ENCODE measurements around the gene ZNF846. TPM values are rescaled to one million over a fixed set of nuclear protein-coding genes. Genes with fewer than 3 reads are reported as not detected.

ZNF846 gene
- total RNA-seq, 1 experiment from 2014 or later: 11.2 TPM

DNA sequence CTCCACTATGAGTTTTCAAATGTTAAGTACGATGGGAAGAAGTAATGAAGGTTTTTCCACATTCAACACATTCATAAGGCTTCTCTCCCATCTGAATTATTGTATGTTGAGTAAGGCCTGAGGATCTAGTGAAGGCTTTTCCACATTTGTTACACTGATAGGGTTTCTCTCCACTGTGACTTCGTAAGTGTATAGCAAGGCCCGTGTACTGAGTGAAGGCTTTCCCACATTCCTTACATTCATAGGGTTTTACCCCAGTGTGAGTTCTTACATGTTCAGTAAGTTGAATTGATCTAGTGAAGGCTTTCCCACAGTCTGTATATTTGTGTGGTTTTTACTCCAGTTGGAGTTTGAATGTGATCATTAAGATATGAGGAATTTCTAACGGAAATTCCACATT lies 44.4 kb downstream of the ZNF846 start (continued):
- TF ChIP-seq NR3C1 (CRISPR knock-in tag; conservative IDR thresholded peaks at IDR 0.05; ENCODE audit: low read depth) (no peak), RORB (CRISPR knock-in tag; IDR thresholded peaks at IDR 0.05) (no peak), ZNF416 (CRISPR knock-in tag; IDR thresholded peaks at IDR 0.05) (no peak)
- TF ChIP-seq, protein P1, sequence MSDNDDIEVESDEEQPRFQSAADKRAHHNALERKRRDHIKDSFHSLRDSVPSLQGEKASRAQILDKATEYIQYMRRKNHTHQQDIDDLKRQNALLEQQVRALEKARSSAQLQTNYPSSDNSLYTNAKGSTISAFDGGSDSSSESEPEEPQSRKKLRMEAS (CRISPR knock-in tag; IDR thresholded peaks at IDR 0.05): no peak

DNA sequence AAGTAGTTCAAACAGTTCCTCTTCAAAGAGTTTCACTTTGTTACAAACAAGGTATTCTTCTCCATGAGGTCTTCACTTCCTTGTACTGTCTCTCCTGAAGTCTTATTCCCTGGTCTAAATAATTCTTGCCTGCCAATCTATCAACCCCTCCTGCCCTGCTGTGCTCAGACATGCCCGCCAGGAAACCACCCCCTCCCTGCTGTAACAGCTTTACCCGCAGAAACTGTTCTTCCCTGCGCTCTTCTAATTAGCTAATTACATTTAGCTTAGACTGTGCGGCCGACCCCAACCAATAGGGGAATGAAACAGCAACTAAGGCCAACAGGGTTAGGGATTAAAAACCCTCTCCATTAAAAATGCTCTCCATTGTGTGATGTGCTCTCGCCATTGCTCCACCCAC lies 46.7 kb downstream of the ZNF846 start:
- Mint-ChIP-seq H3K9me3 (peaks cover 42% of the 10 kb centered on the region), H3K27me3 (ENCODE audit: low read depth) (peaks cover 6% of the 10 kb centered on the region; the same call in 1 of the 2 replicates), H3K4me1 (peaks cover 30% of the 10 kb centered on the region), H3K4me3 (no peak overlapping the region), H3K36me3 (peaks cover 18% of the 10 kb centered on the region), H3K27ac (peak overlapping the region; percentile 59; the same call in 1 of the 2 replicates)
- POLR2A ChIA-PET: no interaction called here
- no peak for DNase-seq (ENCODE audit: low spot score)
- no peak for TF ChIP-seq ZNF317 (CRISPR knock-in tag; IDR thresholded peaks at IDR 0.05; ENCODE audit: borderline replicate concordance, low read depth)
- no peak for TF ChIP-seq ESRRA (CRISPR knock-in tag; IDR thresholded peaks at IDR 0.05; ENCODE audit: borderline replicate concordance)
- ATAC-seq: peak; percentile 57
- CTCF ChIA-PET: interaction anchor here (1.2 to 1.3 kb wide), 2 partner anchors 47 to 77 kb away, joined by 3 read pairs; partner anchors contain the start of gene ZNF846

DNA sequence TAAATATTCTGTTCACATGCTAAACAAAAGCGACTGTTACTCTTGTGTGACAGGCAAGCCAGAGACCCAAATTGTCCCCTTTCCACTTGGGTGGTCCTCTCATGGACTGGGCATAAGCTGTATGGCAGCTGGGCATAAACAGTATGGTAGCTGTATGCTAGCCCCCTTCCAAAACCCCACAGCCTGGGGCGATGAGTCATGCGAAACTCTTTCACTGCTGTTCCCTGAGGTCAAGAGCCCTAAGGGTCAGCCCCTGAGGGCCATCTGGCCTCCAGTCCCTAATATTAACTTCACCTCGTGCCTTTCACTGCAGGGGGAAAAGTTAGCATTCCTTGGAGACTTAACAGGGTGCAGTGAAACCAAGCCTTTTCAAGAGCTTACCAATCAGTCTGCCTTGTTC lies 48.0 kb downstream of the ZNF846 start:
- ChIA-PET CTCF (no interaction called here), POLR2A (no interaction called here)
- DNase-seq (ENCODE audit: low spot score): peak; percentile 21

More for the DNA sequence above, 48.0 kb downstream of the ZNF846 start:
- ATAC-seq: no peak
- Mint-ChIP-seq H3K4me1 (peaks cover 30% of the 10 kb centered on the region), H3K9me3 (peaks cover 49% of the 10 kb centered on the region), H3K27ac (no peak overlapping the region), H3K27me3 (ENCODE audit: low read depth) (peaks cover 6% of the 10 kb centered on the region; the same call in 1 of the 2 replicates), H3K4me3 (no peak overlapping the region), H3K36me3 (peaks cover 18% of the 10 kb centered on the region)
- TF ChIP-seq TP53 (CRISPR knock-in tag; IDR thresholded peaks at IDR 0.05) (no peak), NR3C1 (CRISPR knock-in tag; conservative IDR thresholded peaks at IDR 0.05; ENCODE audit: low read depth) (no peak), CREM (CRISPR knock-in tag; IDR thresholded peaks at IDR 0.05) (no peak), TEAD1 (CRISPR knock-in tag; IDR thresholded peaks at IDR 0.05) (no peak), GTF2I (CRISPR knock-in tag; conservative IDR thresholded peaks at IDR 0.05) (no peak), ATF1 (CRISPR knock-in tag; IDR thresholded peaks at IDR 0.05) (no peak), FOXK1 (CRISPR knock-in tag; IDR thresholded peaks at IDR 0.05) (no peak), KAT7 (CRISPR knock-in tag; IDR thresholded peaks at IDR 0.05; ENCODE audit: borderline replicate concordance) (no peak), ZNF423 (CRISPR knock-in tag; IDR thresholded peaks at IDR 0.05) (no peak), SOX15 (CRISPR knock-in tag; IDR thresholded peaks at IDR 0.05) (no peak), SMAD3 (CRISPR knock-in tag; IDR thresholded peaks at IDR 0.05; ENCODE audit: borderline replicate concordance) (no peak)
- TF ChIP-seq, protein P2, sequence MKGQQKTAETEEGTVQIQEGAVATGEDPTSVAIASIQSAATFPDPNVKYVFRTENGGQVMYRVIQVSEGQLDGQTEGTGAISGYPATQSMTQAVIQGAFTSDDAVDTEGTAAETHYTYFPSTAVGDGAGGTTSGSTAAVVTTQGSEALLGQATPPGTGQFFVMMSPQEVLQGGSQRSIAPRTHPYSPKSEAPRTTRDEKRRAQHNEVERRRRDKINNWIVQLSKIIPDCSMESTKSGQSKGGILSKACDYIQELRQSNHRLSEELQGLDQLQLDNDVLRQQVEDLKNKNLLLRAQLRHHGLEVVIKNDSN (CRISPR knock-in tag; IDR thresholded peaks at IDR 0.05): no peak
- TF ChIP-seq, protein P3, sequence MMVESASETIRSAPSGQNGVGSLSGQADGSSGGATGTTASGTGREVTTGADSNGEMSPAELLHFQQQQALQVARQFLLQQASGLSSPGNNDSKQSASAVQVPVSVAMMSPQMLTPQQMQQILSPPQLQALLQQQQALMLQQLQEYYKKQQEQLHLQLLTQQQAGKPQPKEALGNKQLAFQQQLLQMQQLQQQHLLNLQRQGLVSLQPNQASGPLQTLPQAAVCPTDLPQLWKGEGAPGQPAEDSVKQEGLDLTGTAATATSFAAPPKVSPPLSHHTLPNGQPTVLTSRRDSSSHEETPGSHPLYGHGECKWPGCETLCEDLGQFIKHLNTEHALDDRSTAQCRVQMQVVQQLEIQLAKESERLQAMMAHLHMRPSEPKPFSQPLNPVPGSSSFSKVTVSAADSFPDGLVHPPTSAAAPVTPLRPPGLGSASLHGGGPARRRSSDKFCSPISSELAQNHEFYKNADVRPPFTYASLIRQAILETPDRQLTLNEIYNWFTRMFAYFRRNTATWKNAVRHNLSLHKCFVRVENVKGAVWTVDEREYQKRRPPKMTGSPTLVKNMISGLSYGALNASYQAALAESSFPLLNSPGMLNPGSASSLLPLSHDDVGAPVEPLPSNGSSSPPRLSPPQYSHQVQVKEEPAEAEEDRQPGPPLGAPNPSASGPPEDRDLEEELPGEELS (CRISPR knock-in tag; IDR thresholded peaks at IDR 0.05): no peak
- TF ChIP-seq, protein P4, sequence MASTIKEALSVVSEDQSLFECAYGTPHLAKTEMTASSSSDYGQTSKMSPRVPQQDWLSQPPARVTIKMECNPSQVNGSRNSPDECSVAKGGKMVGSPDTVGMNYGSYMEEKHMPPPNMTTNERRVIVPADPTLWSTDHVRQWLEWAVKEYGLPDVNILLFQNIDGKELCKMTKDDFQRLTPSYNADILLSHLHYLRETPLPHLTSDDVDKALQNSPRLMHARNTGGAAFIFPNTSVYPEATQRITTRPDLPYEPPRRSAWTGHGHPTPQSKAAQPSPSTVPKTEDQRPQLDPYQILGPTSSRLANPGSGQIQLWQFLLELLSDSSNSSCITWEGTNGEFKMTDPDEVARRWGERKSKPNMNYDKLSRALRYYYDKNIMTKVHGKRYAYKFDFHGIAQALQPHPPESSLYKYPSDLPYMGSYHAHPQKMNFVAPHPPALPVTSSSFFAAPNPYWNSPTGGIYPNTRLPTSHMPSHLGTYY (CRISPR knock-in tag; IDR thresholded peaks at IDR 0.05): no peak
- TF ChIP-seq, protein P5, sequence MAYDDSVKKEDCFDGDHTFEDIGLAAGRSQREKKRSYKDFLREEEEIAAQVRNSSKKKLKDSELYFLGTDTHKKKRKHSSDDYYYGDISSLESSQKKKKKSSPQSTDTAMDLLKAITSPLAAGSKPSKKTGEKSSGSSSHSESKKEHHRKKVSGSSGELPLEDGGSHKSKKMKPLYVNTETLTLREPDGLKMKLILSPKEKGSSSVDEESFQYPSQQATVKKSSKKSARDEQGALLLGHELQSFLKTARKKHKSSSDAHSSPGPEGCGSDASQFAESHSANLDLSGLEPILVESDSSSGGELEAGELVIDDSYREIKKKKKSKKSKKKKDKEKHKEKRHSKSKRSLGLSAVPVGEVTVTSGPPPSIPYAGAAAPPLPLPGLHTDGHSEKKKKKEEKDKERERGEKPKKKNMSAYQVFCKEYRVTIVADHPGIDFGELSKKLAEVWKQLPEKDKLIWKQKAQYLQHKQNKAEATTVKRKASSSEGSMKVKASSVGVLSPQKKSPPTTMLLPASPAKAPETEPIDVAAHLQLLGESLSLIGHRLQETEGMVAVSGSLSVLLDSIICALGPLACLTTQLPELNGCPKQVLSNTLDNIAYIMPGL (CRISPR knock-in tag; IDR thresholded peaks at IDR 0.05): no peak
- TF ChIP-seq, protein P6, sequence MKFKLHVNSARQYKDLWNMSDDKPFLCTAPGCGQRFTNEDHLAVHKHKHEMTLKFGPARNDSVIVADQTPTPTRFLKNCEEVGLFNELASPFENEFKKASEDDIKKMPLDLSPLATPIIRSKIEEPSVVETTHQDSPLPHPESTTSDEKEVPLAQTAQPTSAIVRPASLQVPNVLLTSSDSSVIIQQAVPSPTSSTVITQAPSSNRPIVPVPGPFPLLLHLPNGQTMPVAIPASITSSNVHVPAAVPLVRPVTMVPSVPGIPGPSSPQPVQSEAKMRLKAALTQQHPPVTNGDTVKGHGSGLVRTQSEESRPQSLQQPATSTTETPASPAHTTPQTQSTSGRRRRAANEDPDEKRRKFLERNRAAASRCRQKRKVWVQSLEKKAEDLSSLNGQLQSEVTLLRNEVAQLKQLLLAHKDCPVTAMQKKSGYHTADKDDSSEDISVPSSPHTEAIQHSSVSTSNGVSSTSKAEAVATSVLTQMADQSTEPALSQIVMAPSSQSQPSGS (CRISPR knock-in tag; IDR thresholded peaks at IDR 0.05; ENCODE audit: borderline replicate concordance, low read depth): no peak
- TF ChIP-seq, protein P7, sequence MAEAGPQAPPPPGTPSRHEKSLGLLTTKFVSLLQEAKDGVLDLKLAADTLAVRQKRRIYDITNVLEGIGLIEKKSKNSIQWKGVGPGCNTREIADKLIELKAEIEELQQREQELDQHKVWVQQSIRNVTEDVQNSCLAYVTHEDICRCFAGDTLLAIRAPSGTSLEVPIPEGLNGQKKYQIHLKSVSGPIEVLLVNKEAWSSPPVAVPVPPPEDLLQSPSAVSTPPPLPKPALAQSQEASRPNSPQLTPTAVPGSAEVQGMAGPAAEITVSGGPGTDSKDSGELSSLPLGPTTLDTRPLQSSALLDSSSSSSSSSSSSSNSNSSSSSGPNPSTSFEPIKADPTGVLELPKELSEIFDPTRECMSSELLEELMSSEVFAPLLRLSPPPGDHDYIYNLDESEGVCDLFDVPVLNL (CRISPR knock-in tag; IDR thresholded peaks at IDR 0.05; ENCODE audit: borderline replicate concordance, low read depth): no peak
- TF ChIP-seq, protein P8, sequence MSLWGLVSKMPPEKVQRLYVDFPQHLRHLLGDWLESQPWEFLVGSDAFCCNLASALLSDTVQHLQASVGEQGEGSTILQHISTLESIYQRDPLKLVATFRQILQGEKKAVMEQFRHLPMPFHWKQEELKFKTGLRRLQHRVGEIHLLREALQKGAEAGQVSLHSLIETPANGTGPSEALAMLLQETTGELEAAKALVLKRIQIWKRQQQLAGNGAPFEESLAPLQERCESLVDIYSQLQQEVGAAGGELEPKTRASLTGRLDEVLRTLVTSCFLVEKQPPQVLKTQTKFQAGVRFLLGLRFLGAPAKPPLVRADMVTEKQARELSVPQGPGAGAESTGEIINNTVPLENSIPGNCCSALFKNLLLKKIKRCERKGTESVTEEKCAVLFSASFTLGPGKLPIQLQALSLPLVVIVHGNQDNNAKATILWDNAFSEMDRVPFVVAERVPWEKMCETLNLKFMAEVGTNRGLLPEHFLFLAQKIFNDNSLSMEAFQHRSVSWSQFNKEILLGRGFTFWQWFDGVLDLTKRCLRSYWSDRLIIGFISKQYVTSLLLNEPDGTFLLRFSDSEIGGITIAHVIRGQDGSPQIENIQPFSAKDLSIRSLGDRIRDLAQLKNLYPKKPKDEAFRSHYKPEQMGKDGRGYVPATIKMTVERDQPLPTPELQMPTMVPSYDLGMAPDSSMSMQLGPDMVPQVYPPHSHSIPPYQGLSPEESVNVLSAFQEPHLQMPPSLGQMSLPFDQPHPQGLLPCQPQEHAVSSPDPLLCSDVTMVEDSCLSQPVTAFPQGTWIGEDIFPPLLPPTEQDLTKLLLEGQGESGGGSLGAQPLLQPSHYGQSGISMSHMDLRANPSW (CRISPR knock-in tag; conservative IDR thresholded peaks at IDR 0.05; ENCODE audit: low read depth): no peak

Measured in WTC11 (cell line).